GM18520 (cell line): ENCODE results near the gene EFCAB6.

ENCODE experiments used
- ATAC-seq: cut with Tn5 transposase; IDR thresholded peaks from one replicate; pipeline ENCODE4 v1.9.1; 2021; ENCODE audit not compliant: unreplicated experiment

Gene EFCAB6, protein sequence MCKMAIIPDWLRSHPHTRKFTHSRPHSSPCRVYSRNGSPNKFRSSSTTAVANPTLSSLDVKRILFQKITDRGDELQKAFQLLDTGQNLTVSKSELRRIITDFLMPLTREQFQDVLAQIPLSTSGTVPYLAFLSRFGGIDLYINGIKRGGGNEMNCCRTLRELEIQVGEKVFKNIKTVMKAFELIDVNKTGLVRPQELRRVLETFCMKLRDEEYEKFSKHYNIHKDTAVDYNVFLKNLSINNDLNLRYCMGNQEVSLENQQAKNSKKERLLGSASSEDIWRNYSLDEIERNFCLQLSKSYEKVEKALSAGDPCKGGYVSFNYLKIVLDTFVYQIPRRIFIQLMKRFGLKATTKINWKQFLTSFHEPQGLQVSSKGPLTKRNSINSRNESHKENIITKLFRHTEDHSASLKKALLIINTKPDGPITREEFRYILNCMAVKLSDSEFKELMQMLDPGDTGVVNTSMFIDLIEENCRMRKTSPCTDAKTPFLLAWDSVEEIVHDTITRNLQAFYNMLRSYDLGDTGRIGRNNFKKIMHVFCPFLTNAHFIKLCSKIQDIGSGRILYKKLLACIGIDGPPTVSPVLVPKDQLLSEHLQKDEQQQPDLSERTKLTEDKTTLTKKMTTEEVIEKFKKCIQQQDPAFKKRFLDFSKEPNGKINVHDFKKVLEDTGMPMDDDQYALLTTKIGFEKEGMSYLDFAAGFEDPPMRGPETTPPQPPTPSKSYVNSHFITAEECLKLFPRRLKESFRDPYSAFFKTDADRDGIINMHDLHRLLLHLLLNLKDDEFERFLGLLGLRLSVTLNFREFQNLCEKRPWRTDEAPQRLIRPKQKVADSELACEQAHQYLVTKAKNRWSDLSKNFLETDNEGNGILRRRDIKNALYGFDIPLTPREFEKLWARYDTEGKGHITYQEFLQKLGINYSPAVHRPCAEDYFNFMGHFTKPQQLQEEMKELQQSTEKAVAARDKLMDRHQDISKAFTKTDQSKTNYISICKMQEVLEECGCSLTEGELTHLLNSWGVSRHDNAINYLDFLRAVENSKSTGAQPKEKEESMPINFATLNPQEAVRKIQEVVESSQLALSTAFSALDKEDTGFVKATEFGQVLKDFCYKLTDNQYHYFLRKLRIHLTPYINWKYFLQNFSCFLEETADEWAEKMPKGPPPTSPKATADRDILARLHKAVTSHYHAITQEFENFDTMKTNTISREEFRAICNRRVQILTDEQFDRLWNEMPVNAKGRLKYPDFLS (N-terminal part only)

DNA sequence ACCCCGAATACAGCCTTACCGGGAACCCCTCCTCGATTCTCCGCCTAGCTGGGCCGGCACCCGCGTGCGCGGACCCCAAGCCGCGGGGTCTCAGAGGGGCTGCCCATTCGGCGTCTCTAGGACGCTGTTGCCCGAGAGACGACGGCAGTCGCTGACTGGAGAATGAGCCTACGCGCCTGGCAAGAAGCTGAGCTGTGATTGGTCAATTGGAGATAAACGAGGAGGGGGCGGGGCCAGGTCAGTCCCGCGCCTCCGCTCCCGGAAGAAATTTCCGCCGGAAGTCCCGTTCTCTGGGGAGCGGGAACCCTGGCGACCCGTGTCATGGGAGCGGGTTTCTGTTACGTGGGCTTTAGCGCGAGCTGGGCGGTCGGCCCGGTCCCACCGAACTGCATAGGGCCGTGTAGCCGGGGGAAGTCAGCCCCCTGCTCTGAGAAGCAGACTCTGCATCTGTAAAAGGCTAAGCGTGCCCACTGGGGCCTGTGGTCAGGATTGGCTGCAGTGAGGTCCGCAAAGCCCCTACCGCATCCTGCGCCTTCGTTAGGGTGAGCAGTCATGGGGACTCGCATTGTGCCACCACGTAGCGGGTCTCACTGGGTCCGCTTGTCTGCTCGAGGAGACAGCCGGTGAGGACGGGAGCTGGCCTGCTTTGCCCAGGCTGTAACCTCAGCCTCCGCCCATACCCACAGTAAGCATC, at the start of gene EFCAB6:
Gene EFCAB6 (minus strand): TSS at position 157 of the 694 bp plus-strand sequence. CDS start 29,987 bp downstream, outside the sequence.
- peak; percentile 68 for ATAC-seq

DNA sequence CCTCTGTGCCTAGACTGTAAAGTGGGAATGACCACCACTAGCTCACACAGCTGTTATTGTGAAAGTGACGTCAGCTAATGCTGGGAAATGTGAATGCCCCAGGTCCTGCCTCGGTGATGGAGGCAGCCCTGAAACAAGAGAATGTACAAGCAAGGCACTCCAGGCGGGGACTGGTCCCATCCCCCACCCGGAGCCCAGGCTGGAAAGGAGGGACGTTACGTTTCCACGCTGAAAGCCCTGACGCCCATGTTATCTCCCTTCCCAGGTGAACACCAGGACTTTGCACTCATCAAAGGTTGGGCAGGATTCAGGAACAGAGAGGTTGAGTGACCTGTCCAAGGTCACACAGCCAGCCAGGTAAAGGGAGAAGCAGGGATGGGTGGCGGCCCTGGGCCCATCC, 49.4 kb upstream of the EFCAB6 start:
- no peak for ATAC-seq

DNA sequence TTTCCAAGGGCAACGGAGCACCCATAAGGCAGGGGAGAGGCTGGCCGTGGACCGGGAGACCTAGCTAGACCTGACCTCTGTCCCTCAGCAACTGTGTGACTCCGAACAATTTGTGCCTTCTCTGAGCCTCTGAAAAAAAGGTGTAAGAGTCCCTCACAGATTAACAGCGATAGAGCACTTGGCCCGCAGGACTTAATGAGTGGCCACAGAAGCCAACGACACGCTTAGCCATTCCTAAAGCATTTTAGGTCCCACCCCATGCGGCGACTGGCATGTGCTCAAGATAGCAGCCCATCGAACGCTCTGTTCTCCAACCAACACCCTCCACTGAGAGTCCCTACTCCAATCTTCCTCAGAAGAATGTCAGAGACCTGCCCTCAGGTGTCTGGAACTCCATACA, 48.7 kb upstream of the EFCAB6 start:
- no peak for ATAC-seq

DNA sequence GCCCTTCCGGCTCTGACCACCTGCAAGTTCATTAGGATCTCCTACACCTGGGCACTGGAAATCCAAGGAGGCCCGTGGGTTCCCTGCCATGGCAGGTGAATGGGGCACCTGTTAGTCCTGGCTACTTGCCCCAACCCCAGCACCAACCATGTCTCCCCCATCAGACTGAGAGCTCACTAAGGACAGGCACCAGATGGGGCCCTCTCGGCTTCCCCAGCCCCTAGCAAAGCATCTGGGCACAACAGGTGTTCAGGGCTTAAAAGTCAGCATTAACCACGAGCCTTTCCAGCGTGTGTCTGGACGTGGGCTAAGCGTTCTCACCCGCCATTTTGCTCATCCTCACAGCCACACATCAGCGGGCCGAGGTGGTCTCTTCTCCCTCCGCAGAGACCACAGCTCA, 48.0 kb upstream of the EFCAB6 start:
- no peak for ATAC-seq

DNA sequence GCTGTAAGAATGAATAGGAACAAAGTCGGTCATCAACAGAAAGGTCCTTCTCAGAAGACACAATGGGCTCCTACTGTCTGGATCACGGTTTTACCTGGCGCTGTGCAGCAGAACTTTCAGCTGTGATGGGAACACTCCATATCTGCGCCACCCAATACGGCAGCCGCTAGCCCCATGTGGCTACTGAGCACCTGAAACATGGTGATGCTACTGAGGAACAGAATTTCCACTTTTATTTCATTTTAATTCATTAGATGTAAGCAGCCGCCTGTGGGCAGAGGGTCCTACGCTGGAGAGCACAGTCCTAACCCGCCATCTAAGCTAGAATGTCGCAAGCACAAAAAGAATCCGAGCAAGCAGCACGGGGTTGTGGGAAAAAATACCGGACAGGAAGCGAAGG, 47.5 kb upstream of the EFCAB6 start:
- ATAC-seq, result no peak

DNA sequence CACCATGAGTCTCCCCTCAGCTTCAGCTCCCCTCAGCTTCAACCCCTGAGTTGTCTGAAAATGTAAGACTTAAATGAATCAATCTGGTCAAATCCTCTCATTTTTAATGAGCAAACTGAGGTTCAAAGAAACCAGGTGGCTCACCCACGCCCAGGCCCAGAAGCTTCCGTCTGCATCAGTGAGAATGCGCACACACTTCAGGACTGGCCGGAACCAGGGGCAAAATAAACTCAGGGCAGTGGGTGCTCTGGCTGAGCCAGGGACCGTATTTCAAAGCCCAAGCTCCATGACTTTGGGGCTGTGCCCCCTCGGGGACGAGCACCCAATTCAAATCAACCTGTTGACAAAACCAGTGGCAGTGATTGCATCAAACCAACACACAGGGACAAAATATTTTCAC, 47.1 kb upstream of the EFCAB6 start:
- no peak for ATAC-seq

DNA sequence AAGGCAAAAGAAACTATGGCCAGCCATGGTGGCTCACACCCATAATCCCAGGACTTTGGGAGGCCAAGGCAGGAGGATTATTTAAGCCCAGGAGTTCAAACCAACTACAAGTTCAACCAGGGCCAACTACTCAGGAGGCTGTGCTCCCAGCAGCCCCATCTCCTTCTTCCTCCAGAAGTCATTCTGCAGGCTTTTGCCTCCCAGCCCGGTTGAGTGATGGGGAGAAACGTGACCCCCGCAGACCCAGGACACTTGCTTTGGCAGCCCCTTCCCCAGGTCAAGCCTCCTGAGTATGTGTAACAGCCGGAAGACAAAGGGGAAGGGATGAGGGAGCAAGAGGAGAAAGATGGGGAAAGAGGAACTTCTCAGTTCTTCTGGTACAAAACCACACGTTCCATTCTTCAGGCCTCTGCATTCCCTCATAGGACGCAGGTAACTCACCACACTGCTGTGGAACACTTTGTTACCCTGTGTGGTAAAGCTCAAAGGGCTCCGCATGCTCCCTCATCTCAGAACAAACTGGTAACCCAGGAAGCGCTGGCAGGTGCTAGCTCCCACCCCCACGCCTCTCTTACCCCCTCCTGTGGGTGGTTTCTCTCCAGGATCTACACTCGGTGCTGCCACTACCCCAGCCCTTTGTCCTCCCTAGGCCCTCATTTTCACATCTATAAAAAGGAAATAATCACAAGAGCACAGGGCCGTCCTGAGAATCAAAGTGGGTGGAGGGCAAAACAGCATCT, 46.2 kb upstream of the EFCAB6 start:
- no peak for ATAC-seq

DNA sequence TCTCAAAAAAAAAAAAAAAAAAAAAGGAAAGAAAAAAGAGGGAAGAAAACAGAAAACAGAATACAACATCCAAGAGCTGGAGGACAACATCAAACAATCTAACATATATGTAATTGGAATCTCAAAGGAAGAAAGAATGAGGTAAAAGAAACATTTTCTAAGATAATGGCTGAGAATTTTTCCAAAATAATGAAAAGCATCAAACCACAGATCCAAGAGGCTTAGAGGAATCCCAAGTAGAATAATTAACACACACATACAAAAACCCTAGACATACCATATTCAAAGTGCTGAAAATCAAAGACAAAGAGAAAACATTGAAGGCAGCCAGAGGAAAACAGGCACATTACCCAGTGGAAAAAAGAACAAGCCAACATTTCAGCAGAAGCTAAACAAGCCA, 45.3 kb upstream of the EFCAB6 start:
- no peak for ATAC-seq

DNA sequence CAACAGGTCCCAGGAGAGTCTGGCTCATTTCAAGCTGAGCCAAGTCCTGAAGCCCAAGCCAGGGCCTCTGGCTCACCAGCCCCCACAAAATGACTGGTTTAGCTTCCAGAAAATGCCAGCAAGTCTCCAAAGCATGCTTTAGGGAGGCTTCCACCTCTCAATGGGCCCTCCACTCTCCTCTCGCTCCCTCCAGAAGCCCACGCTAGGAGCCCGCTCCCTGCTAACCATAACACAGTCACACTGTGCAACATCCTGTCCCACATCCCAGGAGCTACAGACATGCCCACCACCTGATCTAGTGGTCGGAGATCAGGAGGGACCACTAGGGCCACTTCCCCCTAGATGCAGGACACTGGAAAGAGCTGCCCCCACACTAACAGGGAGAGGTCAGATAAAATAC, 43.3 kb upstream of the EFCAB6 start:
- no peak for ATAC-seq

DNA sequence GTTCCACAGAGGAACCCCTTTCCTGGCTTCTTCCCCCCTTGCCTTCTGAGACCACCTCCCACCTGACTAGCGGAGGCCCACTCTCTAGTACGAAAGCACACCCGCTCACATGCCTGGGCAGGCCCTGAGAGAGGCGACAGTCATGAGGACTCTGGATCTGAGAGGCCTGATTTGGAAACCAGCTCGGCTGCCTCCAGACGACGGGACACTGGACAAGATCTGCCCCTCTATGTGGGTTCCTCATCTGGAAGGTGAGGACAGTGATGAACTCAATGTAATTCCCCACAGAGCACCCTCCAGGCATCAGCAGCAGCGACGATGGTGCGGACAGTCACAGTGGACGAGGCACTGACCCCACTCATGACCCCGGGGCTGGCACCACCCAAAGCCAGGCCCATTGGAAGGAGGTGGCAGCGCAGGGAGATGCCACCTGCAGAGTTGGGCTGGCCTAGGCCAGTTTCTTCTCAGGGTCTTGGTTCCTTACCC, 42.7 kb upstream of the EFCAB6 start:
- ATAC-seq, result no peak

DNA sequence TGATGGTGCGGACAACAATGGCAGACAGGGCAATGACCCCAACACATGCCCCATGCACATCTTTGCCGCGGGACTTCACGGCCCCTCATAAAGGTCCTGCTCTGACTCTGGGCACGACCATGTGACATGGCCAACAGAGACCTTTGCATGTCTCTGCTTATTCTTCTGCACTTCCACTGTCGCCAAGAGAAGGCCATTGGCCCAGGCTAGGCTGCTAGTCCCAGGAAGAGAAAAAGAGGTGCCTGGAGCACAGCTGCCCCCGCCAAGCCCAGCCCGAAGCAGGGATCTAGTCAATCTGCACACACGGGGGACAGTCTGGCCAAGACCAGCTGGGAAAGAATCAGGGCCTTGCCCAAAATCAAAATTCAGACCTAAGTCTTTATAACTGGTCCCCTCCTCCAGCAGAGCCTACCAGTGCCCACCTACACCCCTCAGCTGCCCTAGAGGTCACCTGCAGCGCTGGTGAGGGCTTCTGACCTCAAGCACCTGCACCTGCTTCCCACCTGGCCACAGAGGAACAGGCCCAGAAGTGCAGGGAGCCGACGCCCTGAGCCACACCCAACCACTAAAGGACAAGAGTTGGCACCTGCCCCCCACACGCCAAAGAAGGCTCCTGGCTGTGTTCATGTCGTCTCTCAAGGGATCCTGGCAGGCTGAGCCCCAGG, 42.1 kb upstream of the EFCAB6 start:
- ATAC-seq, result no peak

DNA sequence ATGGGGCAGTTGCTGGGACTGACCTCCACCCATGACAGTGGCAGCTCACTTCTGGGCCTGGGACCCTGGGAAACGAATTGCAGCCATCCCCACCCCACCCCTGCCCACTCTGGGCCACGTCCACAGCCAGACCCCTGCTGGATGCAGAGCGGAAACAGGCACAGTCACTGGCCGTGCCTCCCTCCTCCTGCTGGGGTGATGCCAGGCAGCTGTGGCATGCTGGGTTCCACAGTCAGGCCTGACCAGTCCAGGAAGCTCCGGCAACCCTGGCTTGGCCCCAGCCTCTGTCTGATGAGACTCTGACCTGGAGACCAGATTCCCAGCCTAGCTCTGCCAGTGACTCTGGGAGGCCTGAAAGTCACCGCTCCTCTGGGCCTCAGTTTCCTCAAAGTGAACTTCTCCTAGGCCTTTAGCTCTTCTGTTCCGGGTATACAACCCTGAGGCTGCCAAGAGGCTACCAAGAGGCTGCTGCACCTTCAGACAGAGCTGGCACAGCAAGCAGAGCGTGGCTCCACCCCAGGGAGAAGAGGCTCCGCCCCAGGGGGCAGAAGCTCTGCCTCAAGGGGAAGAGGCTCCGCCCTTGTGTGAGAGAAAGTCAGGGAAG, 41.3 kb upstream of the EFCAB6 start:
- no peak for ATAC-seq

DNA sequence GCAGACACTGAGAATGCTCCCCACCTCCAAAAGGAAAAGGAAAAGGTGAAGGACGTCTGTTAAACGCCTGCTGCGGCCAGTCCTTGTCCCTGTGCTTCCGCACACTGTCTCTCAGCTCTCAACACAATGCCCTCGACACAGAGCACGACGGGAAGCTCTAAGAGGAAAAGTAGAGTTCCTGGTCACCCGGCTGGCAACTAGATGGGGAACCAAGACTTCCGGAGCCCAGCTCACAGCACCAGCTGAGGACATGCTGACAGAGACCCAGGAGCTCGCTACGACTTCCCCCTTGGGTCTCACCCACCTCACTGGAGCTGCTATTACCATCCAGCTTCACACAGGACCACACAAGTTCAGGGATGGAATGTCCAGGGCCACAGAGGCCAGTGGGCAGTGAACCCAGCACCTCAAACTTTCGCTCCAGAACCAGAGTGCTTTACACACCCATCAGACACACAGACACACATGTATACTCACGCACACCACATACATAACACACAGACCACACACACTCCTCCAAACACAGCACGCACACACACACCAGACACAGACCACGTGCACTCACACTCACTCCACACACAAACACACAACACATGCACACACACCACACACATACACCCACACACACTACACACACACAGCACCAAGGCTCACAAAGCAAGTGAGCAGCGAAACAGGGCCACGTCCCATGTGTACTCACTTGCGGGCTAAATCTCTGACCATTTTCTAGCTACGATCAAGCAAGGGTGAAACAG, 40.6 kb upstream of the EFCAB6 start:
- no peak for ATAC-seq

DNA sequence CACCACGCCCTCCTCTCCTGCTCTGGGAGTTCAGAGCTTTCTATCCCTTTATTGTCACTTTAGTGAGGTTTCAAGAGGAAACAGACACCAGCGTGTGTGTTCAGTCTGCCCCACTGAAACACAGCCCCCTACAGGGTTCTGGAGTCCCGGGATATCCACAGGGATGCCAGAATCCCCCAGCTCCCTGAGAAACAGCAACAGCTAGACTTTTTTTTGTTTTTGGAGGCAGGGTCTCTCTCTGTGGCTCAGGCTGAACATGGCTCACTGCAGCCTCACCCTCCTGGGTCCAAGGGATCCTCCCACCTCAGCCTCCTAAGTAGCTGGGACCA, 39.8 kb upstream of the EFCAB6 start:
- ATAC-seq, result no peak

DNA sequence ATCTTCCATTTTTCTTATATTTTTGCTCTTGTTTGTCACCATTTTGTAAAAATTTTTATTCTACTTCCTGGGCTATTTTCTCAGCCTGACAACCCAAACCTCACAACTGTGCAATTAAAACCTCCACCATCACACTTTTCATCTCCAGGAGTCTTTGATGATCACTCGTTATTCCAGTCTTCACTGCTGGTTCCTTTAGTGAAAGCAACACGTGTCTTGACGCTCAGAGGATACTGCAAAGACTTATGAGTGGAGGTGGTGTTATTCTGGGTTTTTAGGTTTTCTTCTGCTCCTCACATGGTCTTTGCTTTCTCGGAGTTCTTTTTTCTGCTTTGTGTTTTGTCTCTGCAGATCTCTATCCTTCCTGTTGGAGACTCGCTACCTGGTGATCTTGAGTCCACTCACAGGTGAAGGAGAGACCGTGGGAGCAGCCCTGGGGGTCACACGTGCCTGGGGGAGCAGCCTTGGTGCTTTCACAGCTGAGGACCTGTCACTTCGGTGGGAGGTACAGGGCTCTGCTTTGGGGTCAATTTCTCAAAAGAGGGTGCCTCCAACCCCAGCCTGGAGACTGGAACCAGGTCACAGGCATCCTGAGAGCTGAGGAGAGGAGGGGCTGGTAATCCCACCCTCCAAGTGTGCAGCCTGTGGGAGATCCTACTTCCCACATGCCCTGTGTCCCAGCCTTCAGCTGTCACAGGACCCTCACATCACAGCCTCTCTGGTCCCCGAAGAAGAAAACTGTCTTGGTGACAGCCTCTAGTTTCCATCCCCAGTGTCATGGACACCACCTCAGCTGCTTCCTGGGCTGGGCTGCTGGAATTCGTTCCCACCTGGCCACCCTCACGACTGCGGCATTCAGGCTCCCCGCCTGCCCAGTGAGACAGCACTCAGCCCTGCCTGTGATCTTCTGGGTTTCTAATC, 39.2 kb upstream of the EFCAB6 start:
- no peak for ATAC-seq

DNA sequence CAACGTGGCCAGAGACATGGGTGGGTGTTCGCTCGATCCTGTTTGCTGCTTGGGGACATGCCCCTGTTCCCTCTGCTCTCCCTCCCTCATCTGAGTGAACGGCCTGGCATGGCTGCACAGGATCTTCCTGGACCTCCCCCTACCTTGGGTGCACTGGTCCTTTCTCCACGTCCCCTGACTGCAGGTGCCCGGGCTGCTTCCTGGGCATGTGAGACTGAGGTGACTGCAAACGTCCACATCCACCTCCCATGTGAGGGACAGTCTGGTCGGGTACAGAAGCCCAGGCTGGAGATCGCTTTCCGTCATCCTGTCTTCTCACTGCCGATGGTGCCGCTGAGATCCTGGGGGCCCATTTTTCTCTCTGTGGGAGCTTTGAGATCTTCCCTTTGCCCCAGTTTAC, 38.4 kb upstream of the EFCAB6 start:
- no peak for ATAC-seq

DNA sequence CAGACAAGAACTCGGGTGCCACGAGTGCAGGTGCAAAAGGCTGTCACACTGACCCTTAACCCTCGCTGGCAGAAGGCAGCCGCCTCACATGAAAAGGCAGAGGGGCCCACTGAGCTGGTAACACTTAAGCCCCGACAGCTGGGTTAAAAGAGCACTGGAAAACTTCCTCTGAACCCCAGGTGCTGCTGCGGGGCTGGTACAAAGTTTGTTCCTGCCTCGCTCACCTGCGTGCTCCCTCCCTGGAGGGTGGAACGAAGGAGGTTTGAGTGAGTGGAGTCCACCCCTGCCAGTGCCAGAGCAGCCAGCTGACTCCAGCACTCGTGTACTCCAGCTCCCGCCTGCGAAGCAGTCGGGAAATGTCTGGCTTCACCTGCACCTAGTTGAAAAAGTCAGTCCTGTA, 37.6 kb upstream of the EFCAB6 start:
- ATAC-seq, result no peak
